Left forelimb (tissue), 1 donor: ENCODE results near the gene ISCU.

ENCODE experiments used
- DNase-seq: peaks from one replicate; pipeline ENCODE4 v3.0.0-alpha.2; 2018; ENCODE audit warnings: low spot score

ISCU gene

DNA sequence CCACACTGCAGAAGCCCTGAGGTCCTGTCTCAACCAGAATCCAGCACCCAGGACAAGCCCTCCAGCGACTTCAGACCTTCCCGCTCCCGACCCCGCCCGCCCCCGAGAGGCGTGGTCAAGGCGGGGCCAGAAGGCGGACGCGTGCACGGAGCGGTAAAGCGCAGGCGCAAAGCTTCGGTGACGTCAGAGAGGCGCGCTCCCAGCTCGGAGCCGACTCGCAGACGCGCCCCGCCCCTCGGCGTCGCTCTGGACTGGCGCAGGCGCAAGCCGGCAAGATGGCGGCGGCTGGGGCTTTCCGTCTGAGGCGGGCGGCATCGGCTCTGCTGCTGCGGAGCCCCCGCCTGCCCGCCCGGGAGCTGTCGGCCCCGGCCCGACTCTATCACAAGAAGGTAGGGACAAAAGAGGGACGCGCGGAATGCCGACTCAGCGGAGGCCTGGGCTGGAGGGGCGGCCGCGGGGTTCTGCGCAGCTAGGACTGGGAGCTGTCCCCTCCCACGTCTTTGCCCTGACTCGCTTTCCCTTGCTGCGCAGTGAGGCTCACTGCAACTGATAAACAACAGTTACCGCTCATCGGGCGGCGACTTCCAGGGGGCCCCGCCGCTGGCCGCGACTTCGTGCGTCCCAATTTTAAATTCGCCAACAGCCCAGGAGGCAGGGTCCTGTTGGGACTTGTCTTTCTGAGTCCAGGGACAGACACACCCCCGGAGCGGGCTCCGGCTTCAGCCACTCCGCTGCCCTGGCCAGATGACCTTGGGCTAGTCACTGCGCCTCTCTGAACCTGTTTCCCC lies at the start of gene ISCU:
ISCU (plus strand) TSS at position 249 of the 788 bp plus-strand sequence; CDS start at position 276, 27 bp downstream.
- peak; percentile 99 for DNase-seq

DNA sequence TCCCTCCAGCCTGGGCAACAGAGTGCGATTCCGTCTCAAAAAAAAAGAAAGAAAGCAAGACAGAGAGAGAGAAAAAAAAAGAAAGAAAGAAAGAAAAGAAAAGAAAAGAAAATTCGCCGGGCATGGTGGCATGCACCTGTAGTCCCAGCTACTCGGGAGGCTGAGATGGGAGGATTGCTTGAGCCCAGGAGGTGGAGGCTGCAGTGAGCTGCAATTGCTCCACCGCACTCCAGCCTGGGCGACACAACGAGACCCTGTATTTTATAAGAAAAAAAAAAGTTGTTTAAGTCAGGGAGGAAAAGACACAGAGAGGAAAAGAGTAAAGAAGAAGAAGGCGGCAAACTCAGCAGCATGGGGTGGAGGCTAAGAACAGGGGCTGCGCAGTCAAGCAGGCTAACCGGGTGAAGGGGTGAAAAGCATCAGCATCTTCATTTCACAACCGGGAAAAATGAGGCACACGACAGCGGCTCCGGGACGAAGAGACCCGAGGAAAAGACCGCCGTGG lies 47.9 kb upstream of the ISCU start:
- DNase-seq = no peak

DNA sequence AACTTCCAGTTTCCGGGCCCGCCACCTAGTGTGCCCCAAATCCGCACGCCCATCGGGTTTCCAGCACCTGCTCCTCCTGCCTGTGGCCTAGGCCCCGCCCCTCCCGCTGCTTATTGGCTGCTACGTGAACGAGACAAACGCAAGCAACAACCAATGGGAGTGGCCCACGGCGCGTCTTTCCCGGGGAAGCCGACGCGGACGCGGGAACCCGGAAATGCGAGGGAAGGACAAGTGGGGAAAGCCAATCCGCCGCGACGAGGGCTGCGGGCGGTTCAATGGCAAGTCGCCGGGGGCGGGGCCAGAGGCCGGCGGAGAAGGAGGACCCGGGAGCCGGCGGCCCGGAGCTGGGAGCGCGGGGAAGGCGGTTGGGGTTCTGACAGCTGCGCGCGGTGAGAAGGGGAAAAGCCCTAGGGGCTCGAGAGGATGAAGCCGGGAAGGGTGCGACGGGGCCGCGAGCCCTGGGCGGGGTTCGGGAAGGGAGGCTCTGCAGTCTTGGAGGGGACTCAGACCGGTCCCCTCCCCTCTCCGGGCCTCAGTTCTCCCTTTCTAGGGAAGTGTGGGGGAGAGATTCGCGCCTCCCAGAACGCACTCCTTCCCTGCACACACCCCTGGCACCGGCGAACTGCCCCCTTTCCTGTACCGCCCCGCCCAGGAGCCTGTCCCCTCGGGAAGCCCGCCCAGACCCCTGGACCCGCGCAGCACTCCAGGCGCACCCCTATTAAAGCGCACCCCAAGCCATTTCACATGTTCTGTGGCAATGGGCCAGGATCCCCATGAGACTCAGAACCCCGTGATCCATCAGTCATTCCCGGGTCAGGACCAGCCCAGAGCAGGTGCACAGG lies 47.2 kb upstream of the ISCU start, which contains the start of gene FICD:
FICD (plus strand) TSS at position 305 of the 842 bp plus-strand sequence. CDS start 1,696 bp downstream, outside the sequence.
- DNase-seq = peak; percentile 99

DNA sequence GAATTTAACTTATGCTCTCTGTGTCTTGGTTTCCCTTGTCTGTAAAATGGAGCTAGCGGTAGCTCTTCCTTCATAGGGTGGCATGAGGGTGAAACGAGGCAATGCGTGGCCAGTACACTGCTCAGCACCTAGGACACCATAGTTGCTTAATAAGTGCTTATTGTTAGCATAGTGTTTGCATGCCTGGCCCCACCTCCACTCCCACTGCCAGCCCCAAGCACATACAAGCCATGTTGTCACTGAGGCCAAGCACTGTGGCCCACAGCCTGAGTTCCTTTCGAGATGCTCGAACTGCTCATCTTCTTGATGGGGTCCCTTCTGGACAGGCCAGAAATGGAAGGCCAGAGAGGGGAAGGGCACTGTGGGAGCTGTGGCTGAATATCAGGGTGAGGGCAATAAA lies 46.5 kb upstream of the ISCU start:
- no peak for DNase-seq

- no peak for DNase-seq
Measured at GRCh38 chr12:108516511-108517275, 45.7 kb upstream of the ISCU start.

GRCh38 chr12:108517288-108518100 lies 44.9 kb upstream of the ISCU start:
- DNase-seq = no peak

DNA sequence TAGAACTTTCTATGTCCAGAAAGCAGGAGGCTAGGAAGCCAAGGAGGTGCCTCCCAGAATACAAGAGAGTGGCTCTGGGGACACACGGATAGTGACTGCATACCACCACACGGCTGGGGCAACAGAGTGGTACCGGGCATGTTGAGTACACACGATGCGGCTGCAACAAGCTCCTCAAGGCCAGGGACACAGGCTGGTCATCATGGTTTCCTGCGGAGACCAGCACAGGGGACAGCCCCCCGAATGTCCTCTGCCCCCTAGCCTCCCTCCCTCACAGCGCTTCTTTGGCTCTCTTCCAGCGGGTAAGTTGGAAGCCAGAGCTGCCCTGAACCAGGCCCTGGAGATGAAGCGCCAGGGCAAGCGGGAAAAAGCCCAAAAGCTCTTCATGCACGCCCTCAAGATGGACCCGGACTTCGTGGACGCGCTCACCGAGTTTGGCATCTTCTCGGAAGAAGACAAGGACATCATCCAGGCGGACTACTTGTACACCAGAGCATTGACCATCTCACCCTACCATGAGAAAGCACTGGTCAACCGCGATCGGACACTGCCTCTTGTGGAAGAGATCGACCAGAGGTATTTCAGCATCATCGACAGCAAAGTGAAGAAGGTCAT lies 44.2 kb upstream of the ISCU start:
- DNase-seq = no peak

DNA sequence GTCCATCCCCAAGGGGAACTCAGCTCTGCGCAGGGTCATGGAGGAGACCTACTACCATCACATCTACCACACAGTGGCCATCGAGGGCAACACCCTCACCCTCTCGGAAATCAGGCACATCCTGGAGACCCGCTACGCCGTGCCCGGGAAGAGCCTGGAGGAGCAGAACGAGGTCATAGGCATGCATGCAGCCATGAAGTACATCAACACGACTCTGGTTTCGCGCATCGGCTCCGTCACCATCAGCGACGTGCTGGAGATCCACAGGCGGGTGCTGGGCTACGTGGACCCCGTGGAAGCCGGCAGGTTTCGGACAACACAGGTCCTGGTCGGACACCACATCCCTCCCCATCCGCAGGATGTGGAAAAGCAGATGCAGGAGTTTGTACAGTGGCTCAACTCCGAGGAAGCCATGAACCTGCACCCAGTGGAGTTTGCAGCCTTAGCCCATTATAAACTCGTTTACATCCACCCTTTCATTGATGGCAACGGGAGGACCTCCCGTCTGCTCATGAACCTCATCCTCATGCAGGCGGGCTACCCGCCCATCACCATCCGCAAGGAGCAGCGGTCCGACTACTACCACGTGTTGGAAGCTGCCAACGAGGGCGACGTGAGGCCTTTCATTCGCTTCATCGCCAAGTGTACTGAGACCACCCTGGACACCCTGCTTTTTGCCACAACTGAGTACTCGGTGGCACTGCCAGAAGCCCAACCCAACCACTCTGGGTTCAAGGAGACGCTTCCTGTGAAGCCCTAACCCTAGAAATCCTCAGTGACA lies 43.5 kb upstream of the ISCU start:
- DNase-seq = no peak

DNA sequence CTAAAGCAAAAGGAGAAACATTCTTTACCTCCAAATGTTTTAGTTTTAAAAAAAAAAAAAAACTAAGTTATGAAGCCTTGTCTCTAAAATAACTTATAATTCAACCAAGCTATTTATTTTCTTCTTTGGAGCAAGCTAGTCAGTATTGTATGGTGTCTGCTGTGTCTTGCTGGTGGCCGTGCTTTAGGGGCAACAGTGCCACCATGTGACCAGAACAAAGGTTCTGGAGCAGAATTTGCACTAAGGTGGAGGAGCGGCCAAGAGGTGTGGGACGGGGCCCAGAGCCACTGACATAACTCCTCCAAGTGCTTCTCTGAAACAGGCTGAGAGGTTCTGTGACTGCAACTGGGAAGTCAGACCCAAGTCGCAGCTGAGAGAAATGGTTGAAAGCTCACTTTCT lies 42.8 kb upstream of the ISCU start:
- no peak for DNase-seq

DNA sequence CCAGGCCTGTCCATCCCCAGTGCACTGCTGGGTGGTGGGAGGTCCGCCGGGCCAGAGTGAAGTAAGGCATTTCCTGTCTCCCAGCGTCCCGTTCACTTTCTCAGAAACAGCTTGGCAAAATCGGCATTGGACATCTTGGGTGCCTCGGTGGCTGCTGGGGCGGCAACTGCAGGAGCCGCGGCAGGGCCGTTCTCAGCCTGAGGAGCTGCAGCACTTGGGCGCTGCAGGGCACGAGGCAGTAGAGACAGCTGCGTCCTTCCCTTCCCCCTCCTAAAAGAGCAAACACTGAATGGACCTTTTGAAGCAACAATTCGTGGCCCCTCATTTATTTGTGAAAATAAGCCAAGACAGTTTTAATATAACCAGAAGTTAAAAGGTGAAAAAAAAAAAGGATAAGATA lies 39.0 kb upstream of the ISCU start:
- DNase-seq = no peak

DNA sequence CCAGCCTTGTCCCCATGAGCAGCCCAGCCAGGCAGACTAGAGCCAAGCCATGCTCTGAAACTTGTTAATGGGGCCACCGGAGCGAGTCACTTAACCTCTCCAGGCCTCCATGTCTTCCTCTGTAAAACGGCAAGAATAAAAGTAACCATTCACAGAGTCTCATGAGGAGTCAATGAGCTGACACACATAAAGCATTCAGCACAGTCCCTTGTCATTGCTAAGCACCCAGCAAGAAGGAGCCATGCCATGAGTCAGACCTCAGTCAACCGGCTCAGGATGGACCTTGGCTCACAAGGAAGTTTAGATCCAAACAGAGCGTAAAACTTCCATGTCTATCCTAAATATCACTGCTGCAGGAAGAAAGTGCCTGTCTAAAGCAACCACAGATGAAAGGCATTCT lies 36.7 kb upstream of the ISCU start:
- no peak for DNase-seq

- no peak for DNase-seq
Measured at GRCh38 chr12:108526482-108527165, 35.8 kb upstream of the ISCU start.

GRCh38 chr12:108527166-108527496 lies 35.3 kb upstream of the ISCU start:
- no peak for DNase-seq

DNA sequence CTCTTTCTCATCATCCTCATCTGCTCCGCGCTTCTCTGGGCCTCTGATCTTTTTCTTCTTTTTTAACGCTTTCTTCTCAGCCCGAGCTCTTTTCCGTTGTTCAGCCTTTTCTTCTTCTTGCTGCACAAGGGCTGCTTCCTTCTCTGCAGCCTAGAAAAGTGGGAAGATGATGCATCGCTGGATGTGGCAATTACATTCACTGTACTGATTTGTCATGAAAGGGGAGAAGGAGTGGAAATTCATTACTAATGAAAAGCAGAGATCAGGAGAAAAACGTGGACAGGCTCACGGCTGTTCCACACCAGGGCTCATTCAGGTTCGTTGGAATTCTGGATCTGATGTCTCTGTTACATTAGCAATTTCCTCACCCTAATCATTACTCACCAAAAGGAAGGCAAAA lies 32.2 kb upstream of the ISCU start:
- no peak for DNase-seq

DNA sequence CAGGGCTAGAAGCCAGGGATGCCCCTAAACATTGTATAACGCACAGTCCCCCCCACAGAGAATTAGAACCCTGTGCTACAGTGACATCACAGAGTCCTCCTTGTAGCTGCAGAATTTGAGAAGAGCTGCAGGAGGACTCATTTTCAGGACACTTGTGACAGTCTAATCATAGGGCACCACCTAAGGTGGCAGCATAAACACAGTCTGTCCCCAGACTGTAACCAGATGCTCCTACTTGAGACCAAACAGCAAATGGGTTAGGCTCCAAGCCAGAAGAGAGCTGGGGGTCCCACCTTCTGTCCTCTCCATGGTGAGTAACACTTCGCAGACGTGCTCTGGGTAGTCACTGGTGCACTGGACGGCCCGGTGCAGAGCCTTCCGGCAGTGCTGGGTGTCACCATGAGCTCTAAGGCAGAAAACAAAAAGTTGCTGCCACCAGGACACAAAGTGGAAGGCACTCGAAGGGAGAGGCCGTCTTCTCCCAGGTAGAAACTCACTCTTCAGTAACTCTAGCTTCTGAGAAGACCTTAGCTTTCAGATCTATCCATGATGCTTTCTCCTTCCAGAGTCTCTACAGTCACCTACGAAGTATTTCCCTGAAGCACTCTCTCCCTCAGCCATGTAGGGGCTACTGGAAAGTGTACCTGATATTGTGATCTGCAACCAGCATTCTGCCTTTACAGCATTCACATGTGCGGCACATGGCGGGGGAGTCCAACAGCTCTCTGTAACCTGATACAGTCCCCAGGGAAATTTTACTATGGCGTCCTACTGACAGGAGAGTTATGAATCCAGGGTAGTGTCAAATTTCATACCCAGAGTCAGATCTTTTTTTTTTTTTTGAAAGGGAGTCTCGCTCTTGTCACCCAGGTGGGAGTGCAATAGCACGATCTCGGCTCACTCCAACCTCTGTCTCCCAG lies 30.2 kb upstream of the ISCU start:
- no peak for DNase-seq

DNA sequence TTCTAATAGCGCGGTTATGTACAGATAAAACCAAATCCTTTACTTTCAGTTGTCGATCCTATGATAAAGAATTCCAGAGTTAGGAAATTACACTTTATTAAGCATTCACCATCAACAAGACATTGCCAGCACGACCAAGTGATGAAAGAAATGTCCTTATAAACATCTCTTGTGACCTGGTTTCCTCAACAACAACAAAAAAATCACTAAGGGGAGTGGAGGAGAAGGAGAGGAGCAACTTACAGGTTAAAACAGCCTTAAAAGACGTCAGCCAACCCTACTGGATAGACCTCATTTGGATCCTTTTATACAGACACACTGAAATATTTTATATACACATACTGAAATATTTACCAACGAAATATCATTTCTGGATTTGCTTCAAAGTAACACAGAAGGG lies 24.2 kb upstream of the ISCU start:
- no peak for DNase-seq

- no peak for DNase-seq
Measured at GRCh38 chr12:108538616-108539195, 23.7 kb upstream of the ISCU start.

DNA sequence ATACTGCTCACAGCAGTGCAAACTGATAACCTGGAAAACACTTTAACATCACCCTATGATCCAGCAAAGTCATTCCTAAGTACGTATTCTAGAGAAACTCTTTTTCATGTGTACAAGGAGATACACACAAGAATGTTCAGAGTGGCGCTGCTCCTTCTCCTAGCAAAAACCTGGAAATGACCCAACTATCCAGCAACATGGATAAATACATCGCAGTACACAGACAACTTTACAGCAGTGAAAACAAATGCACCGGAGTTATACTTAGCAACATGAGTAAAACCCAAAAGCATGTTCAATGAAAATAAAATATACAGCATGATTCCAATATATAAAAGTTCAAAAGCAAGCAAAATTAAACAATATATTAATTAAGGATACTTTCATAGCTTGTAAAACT lies 20.1 kb upstream of the ISCU start:
- no peak for DNase-seq
